Ecto neural progenitor cell (in vitro differentiated cells): ENCODE results near the gene RNF212.
"Not testable (repeated sequence)": the region's sequence is repeated elsewhere in the genome, so short reads cannot be mapped to it uniquely, and the experiment has no call there.

Experiments used
- DNase-seq: peaks from one replicate; pipeline ENCODE4 v3.0.0-alpha.2; 2018; ENCODE audit warnings: low spot score

RNF212 gene

DNA sequence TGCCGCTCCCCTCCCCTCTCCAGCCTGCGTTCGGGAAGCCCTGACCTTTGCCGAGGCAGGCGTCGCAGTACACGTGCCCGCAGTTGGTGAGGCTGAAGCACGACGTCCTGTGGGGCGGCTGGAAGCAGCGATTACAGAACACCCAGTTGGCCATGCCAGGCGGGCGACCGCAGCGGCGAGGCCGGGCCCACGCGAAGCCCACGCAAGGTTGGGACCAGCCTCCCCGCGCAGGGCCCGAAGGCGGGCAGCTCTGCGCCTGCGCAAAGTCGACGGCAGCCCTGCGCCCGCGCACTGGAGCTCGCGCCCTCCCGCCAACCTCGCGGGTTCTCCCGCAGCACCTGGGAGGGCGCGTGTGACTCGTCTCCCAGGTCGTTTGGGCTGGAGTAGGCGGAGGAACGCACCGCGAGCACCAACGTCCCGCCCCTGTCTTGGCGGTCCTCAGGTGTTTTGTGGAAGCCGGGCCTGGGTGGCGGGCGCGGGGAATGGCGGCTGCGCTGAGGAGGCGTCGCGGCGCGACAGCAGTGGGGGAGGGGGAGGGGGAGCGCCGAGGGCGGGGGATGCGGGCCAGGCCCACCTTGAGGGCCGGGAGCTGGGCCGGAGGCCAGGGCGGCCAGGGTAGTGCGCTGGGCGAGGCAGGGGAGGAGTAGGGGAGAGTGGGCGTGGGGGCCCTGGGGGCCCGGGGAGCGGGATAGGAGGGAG, at the start of gene RNF212:
RNF212 (minus strand) TSS at position 254 of the 699 bp plus-strand sequence; CDS start at position 154, 100 bp downstream.
- DNase-seq = no peak

- no peak for DNase-seq
Measured at GRCh38 chr4:1160351-1160750, 47.0 kb upstream of the RNF212 start.

- no peak for DNase-seq
Measured at GRCh38 chr4:1156069-1156468, 42.7 kb upstream of the RNF212 start.

- no peak for DNase-seq
Measured at GRCh38 chr4:1155314-1155713, 42.0 kb upstream of the RNF212 start.

GRCh38 chr4:1154523-1155182, 41.3 kb upstream of the RNF212 start:
- DNase-seq = no peak

DNA sequence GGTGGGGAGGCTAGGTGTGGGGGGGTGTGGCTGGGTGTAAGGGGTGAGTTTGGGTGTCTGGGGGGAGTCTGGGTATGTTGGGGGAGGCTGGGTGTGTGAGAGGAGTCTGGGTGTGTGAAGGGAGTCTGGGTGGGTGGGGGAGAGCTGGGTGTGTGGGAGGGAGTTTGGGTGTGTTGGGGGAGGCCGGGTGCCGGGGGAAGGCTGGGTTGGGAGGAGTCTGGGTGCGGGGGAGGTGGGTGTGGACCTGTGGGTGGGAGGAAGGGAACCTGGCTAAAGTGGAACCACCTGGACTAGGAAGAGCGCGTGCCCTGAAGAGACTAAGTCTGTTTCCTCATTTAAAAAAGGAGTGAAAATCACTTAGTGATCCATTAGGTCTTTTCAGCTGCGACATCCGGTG, 40.8 kb upstream of the RNF212 start:
- no peak for DNase-seq

- DNase-seq = no peak
Measured at GRCh38 chr4:1153567-1154090, 40.3 kb upstream of the RNF212 start.

GRCh38 chr4:1152290-1152689, 38.9 kb upstream of the RNF212 start:
- DNase-seq = no peak

- no peak for DNase-seq
Measured at GRCh38 chr4:1151541-1151940, 38.2 kb upstream of the RNF212 start.

- DNase-seq = no peak
Measured at GRCh38 chr4:1150875-1151274, 37.5 kb upstream of the RNF212 start.

DNA sequence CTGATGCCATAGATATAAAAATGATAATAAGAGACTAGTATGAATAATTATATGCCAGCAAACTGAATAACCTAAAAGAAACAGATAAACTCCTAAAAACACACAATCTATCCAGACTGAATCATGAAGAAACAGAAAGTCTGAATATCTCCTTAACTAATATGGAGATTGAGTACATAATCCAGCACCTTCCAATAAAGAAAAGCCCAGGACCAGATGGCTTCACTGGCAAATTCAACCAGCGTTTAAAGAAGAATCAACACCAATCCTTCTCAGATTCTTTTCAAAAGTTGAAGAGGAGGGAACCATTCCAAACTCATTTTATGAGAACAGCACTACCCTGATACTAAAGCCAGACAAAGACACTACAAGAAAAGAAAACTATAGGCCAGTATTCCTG, 26.5 kb upstream of the RNF212 start:
- no peak for DNase-seq

- DNase-seq = no peak
Measured at GRCh38 chr4:1137850-1138249, 24.5 kb upstream of the RNF212 start.

DNA sequence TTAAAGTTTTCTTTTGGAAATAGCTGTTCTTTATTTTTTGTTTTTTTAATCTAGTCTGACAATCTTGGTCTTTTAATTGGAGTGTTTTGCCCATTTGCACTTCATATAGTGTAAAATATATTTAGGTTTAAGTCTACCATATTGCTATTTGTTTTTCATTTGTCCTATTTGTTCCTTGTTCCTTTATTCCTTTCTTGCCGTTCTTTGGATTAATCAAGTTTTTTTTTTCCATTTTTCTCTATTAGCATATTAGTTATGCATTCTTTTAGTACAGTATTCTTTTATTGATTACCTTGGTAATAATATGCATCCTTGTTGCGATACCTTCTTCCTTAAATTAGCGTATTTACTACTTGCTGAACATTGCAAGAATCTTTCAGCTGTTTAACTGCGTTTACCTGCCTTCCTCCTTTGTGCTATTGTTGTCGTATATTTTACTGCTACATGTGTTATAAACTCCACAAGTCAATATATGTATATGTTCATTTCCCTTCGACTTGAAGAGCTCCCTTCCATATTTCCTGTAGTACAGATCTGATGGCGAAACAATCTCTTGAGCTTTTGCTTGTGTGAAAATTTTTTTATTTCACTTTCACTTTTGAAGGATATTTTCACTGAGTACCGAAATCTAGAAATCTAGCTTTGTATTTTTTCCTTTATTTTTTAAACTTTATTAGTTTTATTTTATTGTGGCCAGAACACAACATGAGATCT, 23.9 kb upstream of the RNF212 start:
- DNase-seq = no peak

- DNase-seq = no peak
Measured at GRCh38 chr4:1136048-1136447, 22.7 kb upstream of the RNF212 start.

DNA sequence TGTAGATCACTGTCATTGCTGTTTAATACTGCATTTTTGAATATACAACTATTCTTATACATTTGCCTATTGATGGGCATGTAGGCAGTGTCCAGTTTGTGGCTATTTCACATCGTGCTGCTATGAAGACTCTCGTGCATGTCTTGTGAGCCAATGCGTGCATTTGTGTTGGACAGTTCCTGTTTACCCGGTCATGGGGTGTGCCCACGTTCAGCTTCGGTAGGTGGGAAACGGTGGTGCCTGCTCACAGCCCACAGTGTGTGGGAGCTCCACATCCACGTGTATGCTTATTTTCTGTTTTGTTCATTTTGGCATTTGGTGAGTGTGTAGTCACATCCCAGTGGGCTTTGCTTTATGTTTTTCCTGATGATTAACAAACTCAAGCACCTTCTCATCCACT, 19.7 kb upstream of the RNF212 start:
- no peak for DNase-seq

DNA sequence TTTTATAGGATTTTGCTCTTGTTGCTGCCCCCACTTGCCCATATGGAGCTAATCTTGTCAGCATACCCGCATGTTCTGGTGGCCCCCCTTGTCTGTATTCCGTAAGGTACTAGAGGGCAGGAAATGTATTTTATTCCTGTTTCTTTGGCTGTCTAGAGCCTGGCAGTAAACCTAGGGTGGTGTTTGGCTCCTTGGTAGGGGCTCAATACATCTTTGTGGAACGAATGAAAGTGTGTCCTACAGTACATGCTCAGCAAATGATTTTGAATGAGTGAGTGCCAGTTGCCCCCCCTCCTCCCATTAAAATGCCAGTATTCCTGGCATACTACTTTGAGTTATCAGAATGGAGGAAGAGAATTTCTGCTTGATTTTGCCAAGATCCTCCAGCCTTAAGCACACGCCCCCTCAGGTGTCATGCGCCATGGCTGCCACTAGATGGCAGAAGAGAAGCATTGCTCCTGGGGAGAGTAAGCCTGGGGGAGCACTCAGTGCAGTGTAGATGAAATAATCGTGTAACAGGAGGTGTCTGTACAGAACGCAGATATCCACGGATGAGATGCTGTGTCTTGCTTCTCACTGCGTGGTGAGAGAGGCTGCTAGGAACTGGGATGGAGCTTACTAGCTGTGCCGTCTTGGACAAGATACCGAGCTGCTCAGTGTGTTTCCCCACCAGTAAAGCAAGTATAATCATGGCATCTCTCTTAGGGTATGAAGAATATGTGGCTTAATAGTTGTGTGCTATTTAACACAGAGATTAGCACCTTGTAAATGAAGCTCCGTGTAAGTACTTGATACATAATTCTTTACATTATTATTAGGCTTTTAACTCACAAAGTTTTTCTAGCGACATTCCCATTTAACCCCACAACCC, 17.2 kb upstream of the RNF212 start:
- DNase-seq = peak; percentile 80

DNA sequence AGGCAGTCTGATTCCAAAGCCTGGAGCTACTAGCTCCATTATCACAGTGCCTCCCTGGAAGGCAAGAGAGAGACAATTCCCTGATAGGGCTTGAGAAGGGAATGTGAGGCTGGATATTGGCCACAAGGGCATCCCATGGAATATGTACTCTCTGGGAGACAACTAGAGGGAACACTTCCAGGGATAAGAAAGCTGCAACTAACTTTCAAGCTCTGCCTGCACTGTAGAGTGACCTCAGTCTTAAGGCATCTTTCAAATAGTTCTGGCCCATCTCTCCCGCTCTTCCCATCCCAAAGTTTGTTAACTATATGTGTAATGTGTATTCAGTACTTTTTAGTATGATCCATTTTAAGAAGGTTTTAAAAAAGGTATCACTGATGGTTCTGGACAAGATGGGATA, 13.1 kb upstream of the RNF212 start:
- DNase-seq = no peak

GRCh38 chr4:1125466-1125865, 12.1 kb upstream of the RNF212 start:
- DNase-seq = not testable (repeated sequence)

- no peak for DNase-seq
Measured at GRCh38 chr4:1124818-1125217, 11.5 kb upstream of the RNF212 start.

DNA sequence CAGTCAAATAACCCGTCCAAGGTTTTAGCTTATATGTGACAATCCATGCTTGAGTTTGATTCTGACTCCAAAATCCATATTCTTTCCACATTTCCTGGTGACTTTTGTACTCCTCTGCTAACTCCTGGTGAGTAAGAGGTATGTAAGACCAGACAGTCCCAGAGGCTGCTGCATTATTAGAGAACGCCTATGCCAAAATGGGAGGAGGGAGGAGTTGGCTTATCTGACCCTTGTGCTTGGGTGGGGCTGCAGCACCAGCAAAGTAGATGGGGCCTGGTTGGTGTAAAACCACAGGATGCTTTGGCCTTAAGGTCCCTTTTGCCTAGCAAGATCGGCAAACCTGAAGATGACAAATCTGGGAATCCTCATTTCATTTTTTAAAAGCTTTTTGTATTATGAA, 9.1 kb upstream of the RNF212 start:
- no peak for DNase-seq

DNA sequence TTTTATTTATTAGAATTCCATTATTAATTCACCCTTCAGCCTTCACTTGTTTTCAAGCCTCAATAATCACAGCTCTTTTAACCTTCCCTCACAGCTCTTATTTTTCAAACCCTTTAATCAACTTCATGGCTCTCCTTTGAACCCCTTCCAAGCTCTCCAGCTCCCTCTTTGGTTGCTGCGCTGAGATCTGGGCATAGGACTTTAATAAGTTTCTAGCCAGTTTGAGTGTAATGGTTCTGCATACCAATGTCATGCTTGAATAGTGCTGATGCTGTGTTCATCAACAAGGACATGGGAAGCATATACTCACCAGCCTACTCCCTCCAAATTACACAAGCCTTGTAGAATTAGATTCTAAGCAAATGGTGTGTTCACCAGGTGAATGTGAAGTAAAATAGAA, 3.5 kb upstream of the RNF212 start:
- DNase-seq = no peak
